HG02943 (cell line): ENCODE measurements around the gene GCK.

ENCODE experiments used
- ATAC-seq: cut with Tn5 transposase; IDR thresholded peaks from one replicate; pipeline ENCODE4 v1.9.1; 2021; ENCODE audit warnings: mild to moderate bottlenecking, low read depth, moderate library complexity; ENCODE audit not compliant: unreplicated experiment

GCK gene

GRCh38 chr7:44124822-44125202, 64.4 kb downstream of the GCK start:
- ATAC-seq = no peak

GRCh38 chr7:44123190-44124003, 65.8 kb downstream of the GCK start, which contains the start of gene POLD2:
POLD2 (minus strand) TSS chr7:44123548; CDS start chr7:44122053, 1,495 bp downstream.
- peak; percentile 99 for ATAC-seq

- no peak for ATAC-seq
Observed at GRCh38 chr7:44122529-44122928, 66.7 kb downstream of the GCK start.

DNA sequence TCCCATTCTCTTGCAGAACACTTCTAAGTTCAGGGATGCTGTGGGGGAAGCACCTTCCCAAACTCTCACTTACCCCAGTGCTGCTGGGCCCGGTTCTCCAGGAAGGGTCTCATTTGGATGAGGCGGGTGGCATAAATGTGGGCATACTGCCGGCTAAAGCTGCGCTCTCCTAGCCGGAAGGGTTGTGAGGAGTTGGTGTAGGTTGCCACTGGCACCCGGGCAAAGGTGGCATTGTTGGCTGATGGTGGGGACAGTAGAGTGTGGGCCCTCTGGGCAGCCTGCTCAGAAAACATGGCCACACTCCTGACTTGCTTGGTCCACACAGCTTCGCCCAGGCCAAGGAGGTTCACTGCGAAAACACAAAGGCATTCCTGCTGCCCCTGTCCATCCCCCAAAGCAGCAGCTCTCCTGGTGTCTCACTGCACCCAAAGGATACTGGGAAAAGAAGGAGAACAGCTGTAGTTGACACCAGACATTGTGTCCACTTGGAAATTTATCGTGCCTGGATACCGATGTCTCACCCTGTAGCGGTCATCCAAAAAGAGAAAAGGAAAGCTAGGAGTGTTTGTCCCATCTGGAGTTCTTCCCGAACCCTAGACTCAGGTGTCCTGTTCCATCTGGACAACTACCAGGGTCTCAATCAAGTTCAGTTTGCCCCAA, 67.3 kb downstream of the GCK start:
- no peak for ATAC-seq

- no peak for ATAC-seq
Observed at GRCh38 chr7:44120395-44120794, 68.8 kb downstream of the GCK start.

- ATAC-seq = no peak
Observed at GRCh38 chr7:44119829-44120380, 69.3 kb downstream of the GCK start.

DNA sequence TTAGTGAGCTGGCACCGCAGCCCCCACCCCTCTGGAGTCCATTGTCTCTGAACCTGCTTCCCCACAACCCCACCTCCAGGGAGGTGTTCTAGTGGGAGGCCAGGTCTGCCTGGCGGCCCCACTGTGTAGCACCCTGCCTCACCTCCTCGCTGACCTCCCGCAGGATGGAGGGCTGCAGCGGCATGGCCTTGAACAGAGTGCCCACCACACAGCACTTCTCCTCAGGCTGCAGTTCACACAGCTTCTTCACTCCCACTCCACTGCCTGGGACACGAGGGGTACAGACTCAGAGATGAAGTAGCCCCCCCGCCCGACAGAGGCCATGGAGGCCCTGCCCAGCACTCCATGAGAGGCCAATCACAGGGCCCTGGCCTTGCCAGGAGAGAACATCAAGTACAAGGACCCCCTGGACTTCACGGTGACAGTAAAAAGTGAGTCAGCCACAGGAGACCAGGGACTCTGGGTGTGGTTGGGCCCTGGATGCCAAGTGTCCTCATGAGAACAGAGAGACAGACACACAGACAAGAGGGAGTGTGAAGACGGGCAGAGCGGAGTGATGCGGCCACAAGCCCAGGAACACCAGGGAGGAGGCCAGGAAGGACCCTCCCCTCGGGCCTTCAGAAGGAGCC, 71.3 kb downstream of the GCK start:
- no peak for ATAC-seq

- ATAC-seq = no peak
Observed at GRCh38 chr7:44116789-44117666, 72.2 kb downstream of the GCK start.

DNA sequence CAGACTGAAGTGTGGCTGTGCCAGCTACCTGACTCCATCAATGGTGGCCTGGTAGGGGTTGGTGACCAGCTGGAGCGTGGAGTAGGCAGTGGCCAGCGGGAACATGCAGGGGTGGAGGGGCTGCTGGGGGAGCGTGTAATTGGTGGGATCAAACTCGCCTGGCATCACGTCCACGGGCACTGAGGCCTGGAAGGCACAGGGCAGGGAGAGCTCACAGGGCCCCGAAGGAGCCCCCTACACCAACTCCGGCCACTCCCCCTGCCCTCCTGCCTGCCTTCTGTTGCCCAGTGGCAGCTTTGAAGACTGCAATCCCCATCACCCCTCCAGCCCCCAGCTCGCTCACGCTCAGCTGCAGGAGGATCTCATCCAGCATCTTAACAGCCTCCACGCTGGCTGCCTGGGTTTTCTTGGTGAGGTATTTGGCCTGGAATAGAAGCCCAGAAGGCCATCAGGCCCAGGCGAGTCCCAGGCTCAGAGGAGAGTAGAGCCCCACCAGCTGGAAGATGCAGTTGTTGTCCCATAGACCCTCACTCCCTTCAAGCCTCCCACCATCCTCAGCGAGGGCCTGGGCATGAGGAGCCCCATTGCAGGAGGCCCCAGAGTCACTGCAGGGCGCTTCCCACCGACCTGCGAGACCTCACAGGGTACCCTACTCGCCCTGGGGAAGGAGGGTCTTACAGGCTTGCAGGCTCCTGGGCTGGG, 73.0 kb downstream of the GCK start:
- ATAC-seq = no peak

- ATAC-seq = no peak
Observed at GRCh38 chr7:44114586-44115310, 74.5 kb downstream of the GCK start.

DNA sequence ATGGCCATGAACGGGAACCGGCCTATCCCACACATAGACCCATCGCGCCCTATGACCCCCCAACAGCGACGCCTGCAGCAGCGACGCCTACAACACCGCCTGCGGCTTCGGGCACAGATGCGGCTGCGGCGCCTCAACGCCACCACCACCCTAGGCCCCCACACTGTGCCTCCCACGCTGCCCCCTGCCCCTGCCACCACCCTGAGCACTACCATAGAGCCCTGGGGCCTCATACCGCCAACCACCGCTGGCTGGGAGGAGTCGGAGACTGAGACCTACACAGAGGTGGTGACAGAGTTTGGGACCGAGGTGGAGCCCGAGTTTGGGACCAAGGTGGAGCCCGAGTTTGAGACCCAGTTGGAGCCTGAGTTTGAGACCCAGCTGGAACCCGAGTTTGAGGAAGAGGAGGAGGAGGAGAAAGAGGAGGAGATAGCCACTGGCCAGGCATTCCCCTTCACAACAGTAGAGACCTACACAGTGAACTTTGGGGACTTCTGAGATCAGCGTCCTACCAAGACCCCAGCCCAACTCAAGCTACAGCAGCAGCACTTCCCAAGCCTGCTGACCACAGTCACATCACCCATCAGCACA, 75.4 kb downstream of the GCK start:
- no peak for ATAC-seq

GRCh38 chr7:44112997-44113763, 76.1 kb downstream of the GCK start:
- ATAC-seq = no peak

DNA sequence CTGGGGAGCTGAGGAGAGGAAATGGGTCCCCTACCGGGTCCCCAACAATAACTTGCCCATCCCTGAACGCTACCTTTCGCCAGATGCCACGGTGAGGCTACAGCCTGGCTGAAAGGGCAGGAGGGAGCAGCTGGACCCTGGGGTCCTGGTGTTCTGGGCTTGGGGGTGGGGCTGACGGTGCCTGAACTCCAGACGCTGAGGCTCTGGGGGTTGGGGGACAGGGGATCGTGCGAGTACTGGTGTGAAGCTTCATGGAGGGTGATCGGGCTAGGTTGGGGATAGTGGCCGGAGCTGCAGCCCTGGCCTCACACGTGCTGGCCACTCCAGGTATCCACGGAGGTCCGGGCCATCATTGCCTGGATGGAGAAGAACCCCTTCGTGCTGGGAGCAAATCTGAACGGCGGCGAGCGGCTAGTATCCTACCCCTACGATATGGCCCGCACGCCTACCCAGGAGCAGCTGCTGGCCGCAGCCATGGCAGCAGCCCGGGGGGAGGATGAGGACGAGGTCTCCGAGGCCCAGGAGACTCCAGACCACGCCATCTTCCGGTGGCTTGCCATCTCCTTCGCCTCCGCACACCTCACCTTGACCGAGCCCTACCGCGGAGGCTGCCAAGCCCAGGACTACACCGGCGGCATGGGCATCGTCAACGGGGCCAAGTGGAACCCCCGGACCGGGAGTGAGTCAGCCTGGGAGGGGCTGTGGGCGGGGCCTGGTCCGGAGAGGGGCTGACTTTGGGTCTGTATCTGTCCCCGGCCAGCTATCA, 76.8 kb downstream of the GCK start:
- no peak for ATAC-seq

DNA sequence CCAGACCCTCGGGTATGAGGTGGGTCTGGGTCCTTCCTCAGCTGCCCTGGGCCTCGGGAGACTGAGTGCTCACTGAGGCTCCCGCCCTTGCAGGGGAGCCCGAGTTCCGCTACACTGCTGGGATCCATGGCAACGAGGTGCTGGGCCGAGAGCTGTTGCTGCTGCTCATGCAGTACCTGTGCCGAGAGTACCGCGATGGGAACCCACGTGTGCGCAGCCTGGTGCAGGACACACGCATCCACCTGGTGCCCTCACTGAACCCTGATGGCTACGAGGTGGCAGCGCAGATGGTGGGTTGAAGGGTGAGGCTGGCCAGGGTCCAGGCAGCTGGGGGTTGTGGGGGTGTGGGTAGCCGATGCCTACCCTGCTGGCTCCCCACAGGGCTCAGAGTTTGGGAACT, 77.5 kb downstream of the GCK start:
- ATAC-seq = no peak

GRCh38 chr7:44110719-44111635, 78.3 kb downstream of the GCK start:
- no peak for ATAC-seq

- no peak for ATAC-seq
Observed at GRCh38 chr7:44109991-44110390, 79.2 kb downstream of the GCK start.
